OCI-LY7 (cell line): ENCODE results near the gene CLCN6. TPM values are rescaled to one million over a fixed set of nuclear protein-coding genes. Genes with fewer than 3 reads are reported as not detected.

Experiments used
- BruUV-seq: library from RNA; stranded (reverse); fragments of 400-500 nt; replicated peaks from 2 replicates; lab custom pipeline; 2021; lab: Mats Ljungman, UMichigan
- CTCF ChIA-PET: fragments of 300-600 bp; sonication (Branson Sonifier 250); formaldehyde crosslinking; loops from one replicate; lab custom pipeline; 2022; ENCODE audit warnings: antibody characterized with exemption; ENCODE audit not compliant: unreplicated experiment; lab: Charles Lee
- POLR2A ChIA-PET: fragments of 300-600 bp; sonication (Branson Sonifier 250); formaldehyde crosslinking; loops from one replicate; lab custom pipeline; 2022; ENCODE audit warnings: antibody characterized with exemption; lab: Charles Lee
- DNase-seq: peaks from one replicate; pipeline ENCODE4 v3.0.0-alpha.2; 2015; ENCODE audit warnings: low spot score
- H2AFZ ChIP-seq: fragments of 200-600 bp; sonication (generic), shearing (Covaris generic); 2 replicates; pipeline ENCODE4 v1.6.1; 2014; ENCODE audit warnings: mild to moderate bottlenecking, antibody characterized with exemption, low read length, moderate library complexity
- H3K27ac ChIP-seq: fragments of 200-600 bp; sonication (generic); 2 replicates; pipeline ENCODE4 v1.5.1; 2014; ENCODE audit warnings: mixed run types, low read depth, mild to moderate bottlenecking, moderate library complexity, low read length, inconsistent platforms; ENCODE audit not compliant: poor library complexity, severe bottlenecking
- H3K36me3 ChIP-seq: fragments of 200-600 bp; sonication (generic); 2 replicates; pipeline ENCODE4 v1.6.1; 2014; ENCODE audit warnings: mild to moderate bottlenecking, antibody characterized with exemption, low read length, moderate library complexity, mixed read lengths; ENCODE audit not compliant: insufficient read depth
- H3K4me1 ChIP-seq: fragments of 200-600 bp; sonication (generic); 2 replicates; pipeline ENCODE4 v1.5.1; 2014; ENCODE audit warnings: mild to moderate bottlenecking, low read length; ENCODE audit not compliant: insufficient read depth, poor library complexity, severe bottlenecking
- H3K4me2 ChIP-seq: fragments of 200-600 bp; sonication (generic); 2 replicates; pipeline ENCODE4 v1.6.1; 2014; ENCODE audit warnings: mild to moderate bottlenecking, low read length
- H3K4me3 ChIP-seq: fragments of 200-600 bp; sonication (generic); 2 replicates; pipeline ENCODE4 v1.5.1; 2014; ENCODE audit warnings: mild to moderate bottlenecking, low read depth, low read length; ENCODE audit not compliant: poor library complexity, severe bottlenecking
- H3K79me2 ChIP-seq: fragments of 200-600 bp; sonication (generic); 2 replicates; pipeline ENCODE4 v1.6.1; 2016; ENCODE audit warnings: low read depth, mild to moderate bottlenecking, low read length, moderate library complexity, mixed read lengths; ENCODE audit not compliant: insufficient read depth
- H3K9me2 ChIP-seq: fragments of 200-600 bp; sonication (generic); 2 replicates; pipeline ENCODE4 v1.6.1; 2016; ENCODE audit warnings: mild to moderate bottlenecking, low read length, mixed read lengths; ENCODE audit not compliant: insufficient read depth
- H3K9me3 ChIP-seq: fragments of 200-600 bp; sonication (generic); 2 replicates; pipeline ENCODE4 v1.6.1; 2014; ENCODE audit warnings: mild to moderate bottlenecking, mixed run types, low read length, mixed read lengths
- H4K20me1 ChIP-seq: fragments of 200-600 bp; sonication (generic); 2 replicates; pipeline ENCODE4 v1.6.1; 2014; ENCODE audit warnings: mild to moderate bottlenecking, antibody characterized with exemption, low read length, moderate library complexity, mixed read lengths; ENCODE audit not compliant: insufficient read depth
- CTCF ChIP-seq: fragments of 200-600 bp; sonication (generic); conservative IDR thresholded peaks from 2 replicates; pipeline ENCODE4 v1.5.1; 2014; ENCODE audit warnings: mild to moderate bottlenecking, antibody characterized with exemption, low read length, moderate library complexity, mixed read lengths
- EZH2phosphoT487 ChIP-seq: fragments of 200-600 bp; sonication (generic); IDR thresholded peaks from 2 replicates; pipeline ENCODE4 v1.6.1; 2018; ENCODE audit warnings: low read depth, borderline replicate concordance, mild to moderate bottlenecking, mixed run types, antibody characterized with exemption, low read length, moderate library complexity, mixed read lengths
- intact Hi-C: fragments of 100-400 bp; cut with micrococcal nuclease; formaldehyde crosslinking; loops from one replicate; pipeline ENCODE4 v1.10.0; 2022; ENCODE audit not compliant: unreplicated experiment
- total RNA-seq, 2 experiments: library from RNA; depleted of rRNA in 1 of 2; stranded (reverse); fragments of >200 nt in 1 of 2; shearing (Covaris generic) in 1 of 2; gene quantifications; 2 replicates each; pipeline ENCODE4 v1.2.3, GENCODE V29; 2014 to 2022

Gene CLCN6
- total RNA-seq, 2 experiments from 2014 or later, result 19.7 to 65.8 TPM

DNA sequence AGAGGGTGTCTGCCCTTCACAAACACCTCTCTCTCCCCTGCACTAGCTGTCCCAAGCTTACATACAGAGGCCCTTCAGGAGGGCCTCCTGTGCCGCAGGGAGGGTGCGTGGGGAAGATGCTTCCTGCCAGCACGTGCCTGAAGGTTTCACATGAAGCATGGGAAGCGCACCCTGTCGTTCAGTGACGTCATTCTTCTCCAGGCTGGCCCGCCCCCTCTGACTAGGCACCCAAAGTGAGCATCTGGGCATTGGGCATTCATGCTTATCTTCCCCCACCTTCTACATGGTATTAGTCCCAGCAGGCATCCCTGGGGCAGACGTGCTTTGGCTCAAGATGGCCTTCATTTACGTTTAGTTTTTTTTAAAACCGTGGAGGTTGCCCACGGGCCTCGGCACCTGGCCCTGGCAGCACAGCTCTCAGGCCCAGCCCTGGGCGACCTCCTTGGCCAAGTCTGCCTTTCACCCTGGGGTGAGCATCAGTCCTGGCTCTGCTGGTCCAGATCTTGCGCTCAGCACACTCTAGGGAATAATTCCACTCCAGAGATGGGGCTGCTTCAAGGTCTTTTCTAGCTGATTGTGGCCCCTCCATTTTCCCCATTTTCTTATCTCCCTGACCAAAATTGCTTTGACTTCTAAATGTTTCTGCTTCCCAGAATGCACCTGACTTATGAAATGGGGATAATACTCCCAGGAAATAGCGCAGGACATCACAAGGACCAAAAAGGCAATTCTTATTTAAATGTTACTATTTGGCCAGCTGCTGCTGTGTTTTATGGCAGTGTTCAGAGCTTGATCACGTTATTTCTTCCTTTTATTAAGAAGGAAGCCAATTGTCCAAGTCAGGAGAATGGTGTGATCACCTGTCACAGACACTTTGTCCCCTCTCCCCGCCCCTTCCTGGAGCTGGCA lies 35.5 kb downstream of the CLCN6 start:
- Histone ChIP-seq H3K9me2 (no peaks in the 10 kb centered on the region), H3K9me3 (no peaks in the 10 kb centered on the region), H4K20me1 (no peaks in the 10 kb centered on the region), H2AFZ (no peak overlapping the region), H3K4me3 (no peak overlapping the region), H3K79me2 (no peaks in the 10 kb centered on the region), H3K27ac (peak overlapping the region; percentile 28), H3K36me3 (peaks cover 88% of the 10 kb centered on the region), H3K4me1 (peaks cover 24% of the 10 kb centered on the region), H3K4me2 (peak overlapping the region; percentile 48)
- no TSS peak for BruUV-seq
- CTCF ChIA-PET, result interaction anchor here (1.0 to 1.3 kb wide), 3 partner anchors 10 to 126 kb away, joined by 3 read pairs; no protein-coding TSS in a partner anchor
- intact Hi-C loops, result loop anchor here (1.0 to 2.0 kb wide), 2 partner anchors 21 to 53 kb away; no protein-coding TSS in a partner anchor
- no peak for TF ChIP-seq EZH2phosphoT487
- no peak for TF ChIP-seq CTCF
- POLR2A ChIA-PET, result interaction anchor here (0.6 to 2.0 kb wide), 2 partner anchors 66 to 126 kb away, joined by 3 to 5 read pairs; no protein-coding TSS in a partner anchor
- DNase-seq, result peak; percentile 23

DNA sequence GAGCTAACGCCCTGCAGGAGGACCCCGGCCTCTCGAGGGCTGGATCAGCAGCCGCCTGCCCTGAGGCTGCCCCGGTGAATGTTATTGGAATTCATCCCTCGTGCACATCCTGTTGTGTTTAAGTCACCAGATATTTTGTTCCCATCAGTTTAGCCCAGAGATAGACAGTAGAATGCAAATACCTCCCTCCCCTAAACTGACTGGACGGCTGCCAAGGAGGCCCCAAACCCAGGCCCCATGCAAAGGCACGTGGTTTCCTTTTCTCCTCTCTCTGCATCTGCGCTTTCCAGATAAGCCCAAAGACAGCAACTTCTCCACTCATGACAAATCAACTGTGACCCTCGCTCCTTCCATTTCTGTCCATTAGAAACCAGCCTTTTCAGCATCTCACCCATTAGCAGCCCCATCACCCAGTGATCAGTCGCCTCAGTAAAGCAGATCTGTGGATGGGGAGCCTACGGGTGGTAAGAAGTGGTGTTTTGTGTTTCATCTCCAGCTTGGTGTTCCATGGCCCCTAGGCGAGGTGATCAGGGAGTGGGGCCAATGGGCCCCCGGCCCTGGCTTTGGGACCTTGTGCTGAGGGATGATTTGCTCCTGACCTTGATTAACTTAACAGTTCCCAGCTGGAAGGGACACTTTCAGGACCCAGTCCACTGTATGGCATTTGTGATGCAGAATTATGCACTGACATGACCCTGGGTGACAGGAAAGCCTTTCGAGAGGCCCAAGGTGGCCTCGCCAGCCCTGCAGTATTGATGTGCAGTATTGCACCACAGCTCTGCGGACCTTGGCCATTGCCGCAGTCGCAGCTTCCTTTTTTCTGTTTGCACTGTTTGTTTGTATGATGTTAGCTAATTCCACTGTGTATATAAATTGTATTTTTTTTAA lies 36.4 kb downstream of the CLCN6 start:
- H3K36me3 ChIP-seq, result peaks cover 85% of the 10 kb centered on the region
- intact Hi-C loops, result loop anchor here (1.0 to 2.0 kb wide), 2 partner anchors 20 to 52 kb away; no protein-coding TSS in a partner anchor
- H3K27ac ChIP-seq, result peak overlapping the region; percentile 28
- POLR2A ChIA-PET, result interaction anchor here (0.6 to 2.0 kb wide), 4 partner anchors 65 to 435 kb away, joined by 3 to 5 read pairs (median 3); no protein-coding TSS in a partner anchor
- no peaks in the 10 kb centered on the region for H3K9me2 ChIP-seq
- H3K4me3 ChIP-seq, result peak overlapping the region; percentile 12
- H3K79me2 ChIP-seq, result no peaks in the 10 kb centered on the region
- no peaks in the 10 kb centered on the region for H4K20me1 ChIP-seq
- no peaks in the 10 kb centered on the region for H3K9me3 ChIP-seq
- DNase-seq, result peak; percentile 66
- no peak overlapping the region for H2AFZ ChIP-seq
- CTCF ChIA-PET, result interaction anchor here (1.0 to 1.3 kb wide), 3 partner anchors 11 to 125 kb away, joined by 3 read pairs; no protein-coding TSS in a partner anchor
- peaks cover 24% of the 10 kb centered on the region for H3K4me1 ChIP-seq
- BruUV-seq, result TSS peak; percentile 32
- H3K4me2 ChIP-seq, result peak overlapping the region; percentile 48
- TF ChIP-seq CTCF (no peak), EZH2phosphoT487 (no peak)
